ENCODE data around the gene PANK4.

PANK4 gene

GRCh38 chr1:2476061-2476999 is 50.1 kb downstream of the PANK4 start, which contains the start of gene PLCH2:
TSS of gene PLCH2 (plus strand) at chr1:2476289. CDS start at chr1:2476589, 300 bp downstream.
- no peak for DNase-seq (ENCODE audit: low read depth)

- no peak for DNase-seq (ENCODE audit: low read depth)
Observed at GRCh38 chr1:2475571-2475970, 50.8 kb downstream of the PANK4 start.

GRCh38 chr1:2474933-2475371 is 51.4 kb downstream of the PANK4 start:
- no peak for DNase-seq (ENCODE audit: low read depth)

GRCh38 chr1:2474104-2474844 is 52.1 kb downstream of the PANK4 start:
- no peak for DNase-seq (ENCODE audit: low read depth)

GRCh38 chr1:2473198-2473597 is 53.2 kb downstream of the PANK4 start:
- no peak for DNase-seq (ENCODE audit: low read depth)

GRCh38 chr1:2472561-2473177 is 53.7 kb downstream of the PANK4 start:
- no peak for DNase-seq (ENCODE audit: low read depth)

GRCh38 chr1:2472109-2472508 is 54.3 kb downstream of the PANK4 start:
- no peak for DNase-seq (ENCODE audit: low read depth)

GRCh38 chr1:2471587-2472001 is 54.8 kb downstream of the PANK4 start:
- DNase-seq (ENCODE audit: low read depth) = no peak

- DNase-seq (ENCODE audit: low read depth) = no peak
Observed at GRCh38 chr1:2471159-2471471, 55.3 kb downstream of the PANK4 start.

- DNase-seq (ENCODE audit: low read depth) = no peak
Observed at GRCh38 chr1:2470290-2471158, 55.9 kb downstream of the PANK4 start.

GRCh38 chr1:2469103-2469940 is 57.1 kb downstream of the PANK4 start:
- no peak for DNase-seq (ENCODE audit: low read depth)

- DNase-seq (ENCODE audit: low read depth) = no peak
Observed at GRCh38 chr1:2468540-2468939, 57.9 kb downstream of the PANK4 start.

GRCh38 chr1:2468041-2468472 is 58.3 kb downstream of the PANK4 start:
- DNase-seq (ENCODE audit: low read depth) = peak; percentile 7

GRCh38 chr1:2466958-2467554 is 59.3 kb downstream of the PANK4 start:
- no peak for DNase-seq (ENCODE audit: low read depth)

GRCh38 chr1:2466270-2466665 is 60.1 kb downstream of the PANK4 start:
- no peak for DNase-seq (ENCODE audit: low read depth)

GRCh38 chr1:2465371-2466269 is 60.8 kb downstream of the PANK4 start:
- DNase-seq (ENCODE audit: low read depth) = no peak

- DNase-seq (ENCODE audit: low read depth) = no peak
Observed at GRCh38 chr1:2463396-2463795, 63.0 kb downstream of the PANK4 start.

GRCh38 chr1:2462819-2463218 is 63.6 kb downstream of the PANK4 start:
- DNase-seq (ENCODE audit: low read depth) = no peak
